HEK293 (cell line): ENCODE data around the gene WASF1.

Source experiments
- CTCF ChIA-PET: fragments of 350-600 bp; formaldehyde crosslinking; extraction: SDS; loops from one replicate; lab custom pipeline; 2021; ENCODE audit warnings: antibody characterized with exemption; lab: Yijun Ruan, JAX
- POLR2A ChIA-PET: fragments of 300-600 bp; formaldehyde crosslinking; extraction: SDS; loops from one replicate; lab custom pipeline; 2020; ENCODE audit warnings: antibody characterized with exemption, inconsistent platforms; lab: Yijun Ruan, JAX
- H3K27ac ChIP-seq: fragments of 200-500 bp; sonication (Bioruptor generic); 2 replicates; pipeline ENCODE4 v1.5.1; 2014; ENCODE audit warnings: low read depth, low read length, control low read depth, inconsistent platforms; ENCODE audit errors: extremely low read depth
- H3K36me3 ChIP-seq, 2 experiments: fragments of 200-500 bp in 1 of 2; sonication (Bioruptor generic) in 1 of 2; 1 replicate in 1 of 2; 2 replicates in 1 of 2; pipeline ENCODE4 v1.5.1; 2014 to 2017; ENCODE audit warnings: inconsistent platforms in 2 of 2, low read length in 2 of 2; ENCODE audit not compliant: control insufficient read depth in 2 of 2, insufficient read depth in 1 of 2
- H3K4me1 ChIP-seq: fragments of 200-500 bp; sonication (Bioruptor generic); 2 replicates; pipeline ENCODE4 v1.5.1; 2014; ENCODE audit warnings: mild to moderate bottlenecking, low read length, inconsistent platforms; ENCODE audit not compliant: control insufficient read depth, insufficient read depth
- H3K4me3 ChIP-seq: 2 replicates; pipeline ENCODE4 v1.5.1; 2011; ENCODE audit warnings: low read depth, mild to moderate bottlenecking, control low read depth, low read length, moderate library complexity
- H3K9me3 ChIP-seq: fragments of 200-500 bp; sonication (Bioruptor generic); 2 replicates; pipeline ENCODE4 v1.5.1; 2014; ENCODE audit warnings: low read depth, low read length, inconsistent platforms; ENCODE audit not compliant: control insufficient read depth, insufficient read depth
- SETDB1 ChIP-seq: IDR thresholded peaks from one replicate; pipeline ENCODE4 v1.6.1; 2017; ENCODE audit warnings: mild to moderate bottlenecking, low read length, moderate library complexity, mixed read lengths; ENCODE audit not compliant: insufficient read length
- TRIM28 ChIP-seq: IDR thresholded peaks from 2 replicates; pipeline ENCODE4 v1.6.1; 2011; ENCODE audit warnings: low read length, control low read depth, borderline replicate concordance
- ZEB2 ChIP-seq: fragments of 450-650 bp; formaldehyde crosslinking; IDR thresholded peaks from 2 replicates; pipeline ENCODE4 v1.5.1; 2016; ENCODE audit warnings: missing biosample characterization, missing genetic modification characterization
- ZFP3 ChIP-seq: fragments of 450-650 bp; formaldehyde crosslinking; IDR thresholded peaks from 2 replicates; pipeline ENCODE4 v1.5.1; 2016; ENCODE audit warnings: low read depth, missing biosample characterization, missing genetic modification characterization
- ZNF146 ChIP-seq: fragments of 450-650 bp; formaldehyde crosslinking; IDR thresholded peaks from 2 replicates; pipeline ENCODE4 v1.5.1; 2016; ENCODE audit warnings: missing biosample characterization, missing genetic modification characterization
- ZNF169 ChIP-seq: fragments of 450-650 bp; formaldehyde crosslinking; IDR thresholded peaks from 2 replicates; pipeline ENCODE4 v1.5.1; 2016; ENCODE audit warnings: missing biosample characterization, missing genetic modification characterization
- ZNF416 ChIP-seq: fragments of 450-650 bp; formaldehyde crosslinking; IDR thresholded peaks from 2 replicates; pipeline ENCODE4 v1.5.1; 2016; ENCODE audit warnings: missing biosample characterization, missing genetic modification characterization
- ZNF501 ChIP-seq: fragments of 450-650 bp; formaldehyde crosslinking; IDR thresholded peaks from 2 replicates; pipeline ENCODE4 v1.5.1; 2016; ENCODE audit warnings: missing biosample characterization, missing genetic modification characterization
- ZNF600 ChIP-seq: fragments of 450-650 bp; formaldehyde crosslinking; IDR thresholded peaks from 2 replicates; pipeline ENCODE4 v1.5.1; 2016; ENCODE audit warnings: missing biosample characterization, missing genetic modification characterization
- ZNF610 ChIP-seq: fragments of 450-650 bp; formaldehyde crosslinking; IDR thresholded peaks from 2 replicates; pipeline ENCODE4 v1.5.1; 2016; ENCODE audit warnings: missing biosample characterization, missing genetic modification characterization, borderline replicate concordance
- TF ChIP-seq, protein P1 (sequence below): fragments of 450-650 bp; formaldehyde crosslinking; IDR thresholded peaks from 2 replicates; pipeline ENCODE4 v1.5.1; 2016; ENCODE audit warnings: missing biosample characterization, missing genetic modification characterization
- TF ChIP-seq, protein P2 (sequence below): fragments of 450-650 bp; formaldehyde crosslinking; IDR thresholded peaks from 2 replicates; pipeline ENCODE4 v1.5.1; 2017; ENCODE audit warnings: missing biosample characterization, missing genetic modification characterization
- TF ChIP-seq, protein P3 (sequence below): fragments of 450-650 bp; formaldehyde crosslinking; IDR thresholded peaks from 2 replicates; pipeline ENCODE4 v1.5.1; 2016; ENCODE audit warnings: missing biosample characterization, missing genetic modification characterization

The WASF1 gene

DNA sequence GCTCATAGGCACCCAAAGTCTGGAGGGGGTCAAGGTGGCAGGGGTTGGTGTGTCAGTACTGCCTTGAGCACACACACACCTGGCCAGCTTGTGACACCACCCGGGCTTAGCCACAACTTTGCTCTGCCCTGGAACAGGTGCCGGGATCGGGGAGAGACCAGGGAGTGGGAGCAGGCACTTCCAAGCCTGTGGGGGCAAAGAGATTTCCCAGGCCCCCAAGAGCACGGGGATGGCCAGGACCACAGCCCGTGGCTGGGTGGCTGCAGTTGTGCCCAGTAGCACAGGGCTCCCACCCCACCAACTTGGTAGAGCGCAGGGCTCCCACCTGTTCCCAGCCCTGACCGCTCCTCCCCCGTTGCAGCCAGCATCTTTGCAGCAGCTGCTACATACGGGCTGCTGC is 40.4 kb downstream of the WASF1 start:
- POLR2A ChIA-PET = no interaction called here
- TF ChIP-seq, protein P1, sequence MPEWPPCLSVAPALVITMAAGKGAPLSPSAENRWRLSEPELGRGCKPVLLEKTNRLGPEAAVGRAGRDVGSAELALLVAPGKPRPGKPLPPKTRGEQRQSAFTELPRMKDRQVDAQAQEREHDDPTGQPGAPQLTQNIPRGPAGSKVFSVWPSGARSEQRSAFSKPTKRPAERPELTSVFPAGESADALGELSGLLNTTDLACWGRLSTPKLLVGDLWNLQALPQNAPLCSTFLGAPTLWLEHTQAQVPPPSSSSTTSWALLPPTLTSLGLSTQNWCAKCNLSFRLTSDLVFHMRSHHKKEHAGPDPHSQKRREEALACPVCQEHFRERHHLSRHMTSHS (tag by site-specific recombination) = no peak
- TF ChIP-seq, protein P2, sequence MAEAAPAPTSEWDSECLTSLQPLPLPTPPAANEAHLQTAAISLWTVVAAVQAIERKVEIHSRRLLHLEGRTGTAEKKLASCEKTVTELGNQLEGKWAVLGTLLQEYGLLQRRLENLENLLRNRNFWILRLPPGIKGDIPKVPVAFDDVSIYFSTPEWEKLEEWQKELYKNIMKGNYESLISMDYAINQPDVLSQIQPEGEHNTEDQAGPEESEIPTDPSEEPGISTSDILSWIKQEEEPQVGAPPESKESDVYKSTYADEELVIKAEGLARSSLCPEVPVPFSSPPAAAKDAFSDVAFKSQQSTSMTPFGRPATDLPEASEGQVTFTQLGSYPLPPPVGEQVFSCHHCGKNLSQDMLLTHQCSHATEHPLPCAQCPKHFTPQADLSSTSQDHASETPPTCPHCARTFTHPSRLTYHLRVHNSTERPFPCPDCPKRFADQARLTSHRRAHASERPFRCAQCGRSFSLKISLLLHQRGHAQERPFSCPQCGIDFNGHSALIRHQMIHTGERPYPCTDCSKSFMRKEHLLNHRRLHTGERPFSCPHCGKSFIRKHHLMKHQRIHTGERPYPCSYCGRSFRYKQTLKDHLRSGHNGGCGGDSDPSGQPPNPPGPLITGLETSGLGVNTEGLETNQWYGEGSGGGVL = no peak
- no peak for TF ChIP-seq ZNF169 (tag by site-specific recombination)
- TF ChIP-seq, protein P3, sequence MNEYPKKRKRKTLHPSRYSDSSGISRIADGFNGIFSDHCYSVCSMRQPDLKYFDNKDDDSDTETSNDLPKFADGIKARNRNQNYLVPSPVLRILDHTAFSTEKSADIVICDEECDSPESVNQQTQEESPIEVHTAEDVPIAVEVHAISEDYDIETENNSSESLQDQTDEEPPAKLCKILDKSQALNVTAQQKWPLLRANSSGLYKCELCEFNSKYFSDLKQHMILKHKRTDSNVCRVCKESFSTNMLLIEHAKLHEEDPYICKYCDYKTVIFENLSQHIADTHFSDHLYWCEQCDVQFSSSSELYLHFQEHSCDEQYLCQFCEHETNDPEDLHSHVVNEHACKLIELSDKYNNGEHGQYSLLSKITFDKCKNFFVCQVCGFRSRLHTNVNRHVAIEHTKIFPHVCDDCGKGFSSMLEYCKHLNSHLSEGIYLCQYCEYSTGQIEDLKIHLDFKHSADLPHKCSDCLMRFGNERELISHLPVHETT (tag by site-specific recombination) = no peak
- no peak for TF ChIP-seq ZNF600 (tag by site-specific recombination)
- TF ChIP-seq ZNF416 (tag by site-specific recombination) = no peak
- Histone ChIP-seq H3K4me3 (no peak overlapping the region), H3K27ac (no peak overlapping the region), H3K9me3 (no peaks in the 10 kb centered on the region; the same call in 1 of the 2 replicates), H3K4me1 (no peaks in the 10 kb centered on the region), H3K36me3 (peaks cover 0 to 15% of the 10 kb centered on the region in 2 experiments; a peak in 1 of 3 replicates)
- CTCF ChIA-PET = interaction anchor here (1.0 kb wide), 1 partner anchor 11 kb away, joined by 3 read pairs; no protein-coding TSS in a partner anchor

DNA sequence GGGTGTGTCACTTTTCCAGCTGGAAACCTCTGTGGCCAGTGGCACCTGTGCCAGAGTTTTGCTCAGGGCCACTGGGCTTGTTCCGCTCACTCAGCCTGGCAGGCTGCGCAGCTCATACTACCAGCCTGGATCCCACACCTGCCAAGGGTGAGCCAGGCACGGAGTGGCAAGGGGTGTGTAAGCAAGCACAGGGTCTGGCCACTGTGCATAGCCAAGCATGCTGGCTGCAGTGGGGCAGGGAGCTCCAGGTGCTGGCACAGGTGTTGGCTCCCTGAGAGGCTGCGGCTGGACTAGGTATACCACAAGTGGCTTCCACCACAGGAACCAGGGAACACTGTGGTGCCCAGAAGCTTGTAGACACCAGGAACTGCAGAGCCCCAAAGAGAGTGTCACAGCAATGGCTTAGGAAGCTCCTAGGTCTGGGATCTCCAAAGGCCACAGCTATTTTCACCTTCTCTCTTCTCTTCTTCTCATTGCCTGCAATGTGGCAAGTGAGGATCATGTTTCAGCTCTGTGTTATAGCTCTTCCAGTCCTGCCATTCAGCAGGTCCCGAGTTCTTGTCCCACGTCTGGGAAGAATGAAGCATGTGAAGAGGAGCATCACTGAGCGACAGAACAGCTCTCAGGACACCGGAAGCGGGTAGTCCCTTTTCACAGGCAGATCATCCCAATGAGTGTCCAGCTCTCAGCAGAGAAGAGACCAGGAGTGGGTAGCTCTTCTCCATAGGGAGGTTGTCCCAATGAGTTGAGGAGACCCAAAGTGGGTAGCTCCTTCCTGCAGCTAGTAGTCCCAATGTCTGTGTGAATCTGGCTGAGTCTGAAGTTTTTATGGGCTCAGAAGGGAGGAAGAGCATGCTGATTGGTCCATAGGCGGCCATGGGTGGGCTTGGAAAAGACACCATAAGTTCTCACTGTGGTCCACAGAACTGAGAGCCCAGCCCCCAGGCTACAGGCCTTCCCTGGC is 41.3 kb downstream of the WASF1 start:
- ChIA-PET CTCF (interaction anchor here (0.6 to 1.0 kb wide), 2 partner anchors 12 to 316 kb away, joined by 3 read pairs; no protein-coding TSS in a partner anchor), POLR2A (no interaction called here)
- Histone ChIP-seq H3K4me3 (no peak overlapping the region), H3K9me3 (no peaks in the 10 kb centered on the region; the same call in 1 of the 2 replicates), H3K4me1 (no peaks in the 10 kb centered on the region), H3K36me3 (peaks cover 0 to 15% of the 10 kb centered on the region in 2 experiments; a peak in 1 of 3 replicates)
- TF ChIP-seq SETDB1 (peak; percentile 88), ZNF610 (0 out of 2 replicates have a peak, but pooled peaks have one; percentile 51), TRIM28 (peak; percentile 92; the same call in 1 of the 2 replicates)
- TF ChIP-seq, protein P1 (tag by site-specific recombination) = no peak
- TF ChIP-seq, all 188 proteins: peak for 3
- H3K27ac ChIP-seq = no peak overlapping the region

DNA sequence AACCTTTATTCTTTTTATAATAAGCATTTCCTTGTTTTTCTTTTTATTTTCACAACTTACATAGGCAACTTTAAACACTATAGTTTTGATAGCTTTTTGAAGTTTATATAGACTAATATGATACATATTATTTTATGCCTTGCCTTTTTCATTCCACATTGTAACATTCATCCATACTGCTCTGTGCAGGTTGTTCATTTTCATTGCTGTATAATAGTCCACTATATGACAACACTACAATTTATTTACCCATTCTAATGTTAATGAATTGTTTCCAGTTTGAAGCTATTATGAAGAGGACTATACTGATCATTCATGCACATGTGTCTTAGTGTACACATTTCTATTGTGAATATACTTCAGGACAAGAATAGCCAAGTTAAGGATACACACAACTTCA is 49.1 kb downstream of the WASF1 start:
- H3K4me1 ChIP-seq = peaks cover 7% of the 10 kb centered on the region; the same call in 1 of the 2 replicates
- H3K4me3 ChIP-seq = no peak overlapping the region
- CTCF ChIA-PET = interaction anchor here (1.4 kb wide), 1 partner anchor 91 kb away, joined by 3 read pairs; no protein-coding TSS in a partner anchor
- no peaks in the 10 kb centered on the region for H3K9me3 ChIP-seq
- TF ChIP-seq ZNF501 (tag by site-specific recombination) (no peak), ZEB2 (tag by site-specific recombination) (no peak), SETDB1 (peak; percentile 38), ZFP3 (tag by site-specific recombination) (no peak), ZNF146 (tag by site-specific recombination) (peak; percentile 66)
- POLR2A ChIA-PET = interaction anchor here (0.6 to 1.0 kb wide), 2 partner anchors 49 to 585 kb away, joined by 3 to 5 read pairs; partner anchors contain the start of genes CDC40 and WASF1
- no peak overlapping the region for H3K27ac ChIP-seq
- H3K36me3 ChIP-seq = peaks cover 0 to 3% of the 10 kb centered on the region in 2 experiments; a peak in 1 of 3 replicates
